ENCODE data around the gene SPATA21. TPM values are rescaled to one million over a fixed set of nuclear protein-coding genes. Genes with fewer than 3 reads are reported as not detected.

SPATA21 gene
- total RNA-seq, 1 donor from 2014 or later: not detected

DNA sequence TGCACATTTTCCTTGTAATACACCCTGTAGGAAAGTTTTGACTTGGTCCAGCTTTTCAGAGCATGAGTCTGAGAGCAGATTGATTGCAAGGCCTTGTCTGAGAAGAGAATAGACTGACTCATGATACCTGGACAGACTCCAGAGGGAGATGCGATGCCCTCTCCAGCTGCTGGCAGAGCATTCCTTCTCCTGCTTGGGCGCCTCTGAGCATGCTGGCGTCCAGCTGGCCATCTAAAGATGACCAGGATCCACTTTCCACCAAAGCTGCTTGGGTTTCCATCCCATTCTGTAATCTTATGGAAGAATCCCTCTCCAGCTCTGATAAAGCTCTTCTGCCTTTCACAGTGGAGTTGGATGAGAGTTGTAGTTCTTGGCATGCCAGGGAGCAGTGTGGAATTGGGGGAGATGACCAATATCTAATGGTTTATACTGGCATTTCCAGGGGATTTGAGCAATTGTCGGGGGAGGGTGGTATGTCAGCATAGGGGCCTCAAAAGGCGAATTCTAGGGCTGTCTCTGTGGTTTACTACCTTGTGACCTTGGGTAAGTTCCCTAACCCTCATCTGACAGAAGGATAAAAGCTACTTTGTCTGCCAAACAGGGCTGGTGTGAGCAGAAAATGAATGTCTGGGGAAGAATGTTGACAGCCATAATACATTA is 50.6 kb downstream of the SPATA21 start:
- Mint-ChIP-seq H3K27me3 (ENCODE audit: unreplicated experiment) (peaks cover 3% of the 10 kb centered on the region), H3K4me1 (ENCODE audit: unreplicated experiment) (peaks cover 42% of the 10 kb centered on the region), H3K27ac (ENCODE audit: unreplicated experiment) (no peak overlapping the region), H3K4me3 (ENCODE audit: unreplicated experiment) (peak overlapping the region; percentile 18), H3K36me3 (ENCODE audit: low read depth, unreplicated experiment) (peaks cover 8% of the 10 kb centered on the region), H3K9me3 (ENCODE audit: unreplicated experiment) (no peaks in the 10 kb centered on the region)
- no peak for DNase-seq (ENCODE audit: low spot score)
- TF ChIP-seq, protein P1, sequence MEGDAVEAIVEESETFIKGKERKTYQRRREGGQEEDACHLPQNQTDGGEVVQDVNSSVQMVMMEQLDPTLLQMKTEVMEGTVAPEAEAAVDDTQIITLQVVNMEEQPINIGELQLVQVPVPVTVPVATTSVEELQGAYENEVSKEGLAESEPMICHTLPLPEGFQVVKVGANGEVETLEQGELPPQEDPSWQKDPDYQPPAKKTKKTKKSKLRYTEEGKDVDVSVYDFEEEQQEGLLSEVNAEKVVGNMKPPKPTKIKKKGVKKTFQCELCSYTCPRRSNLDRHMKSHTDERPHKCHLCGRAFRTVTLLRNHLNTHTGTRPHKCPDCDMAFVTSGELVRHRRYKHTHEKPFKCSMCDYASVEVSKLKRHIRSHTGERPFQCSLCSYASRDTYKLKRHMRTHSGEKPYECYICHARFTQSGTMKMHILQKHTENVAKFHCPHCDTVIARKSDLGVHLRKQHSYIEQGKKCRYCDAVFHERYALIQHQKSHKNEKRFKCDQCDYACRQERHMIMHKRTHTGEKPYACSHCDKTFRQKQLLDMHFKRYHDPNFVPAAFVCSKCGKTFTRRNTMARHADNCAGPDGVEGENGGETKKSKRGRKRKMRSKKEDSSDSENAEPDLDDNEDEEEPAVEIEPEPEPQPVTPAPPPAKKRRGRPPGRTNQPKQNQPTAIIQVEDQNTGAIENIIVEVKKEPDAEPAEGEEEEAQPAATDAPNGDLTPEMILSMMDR (IDR thresholded peaks at IDR 0.05; ENCODE audit: unreplicated experiment): no peak

DNA sequence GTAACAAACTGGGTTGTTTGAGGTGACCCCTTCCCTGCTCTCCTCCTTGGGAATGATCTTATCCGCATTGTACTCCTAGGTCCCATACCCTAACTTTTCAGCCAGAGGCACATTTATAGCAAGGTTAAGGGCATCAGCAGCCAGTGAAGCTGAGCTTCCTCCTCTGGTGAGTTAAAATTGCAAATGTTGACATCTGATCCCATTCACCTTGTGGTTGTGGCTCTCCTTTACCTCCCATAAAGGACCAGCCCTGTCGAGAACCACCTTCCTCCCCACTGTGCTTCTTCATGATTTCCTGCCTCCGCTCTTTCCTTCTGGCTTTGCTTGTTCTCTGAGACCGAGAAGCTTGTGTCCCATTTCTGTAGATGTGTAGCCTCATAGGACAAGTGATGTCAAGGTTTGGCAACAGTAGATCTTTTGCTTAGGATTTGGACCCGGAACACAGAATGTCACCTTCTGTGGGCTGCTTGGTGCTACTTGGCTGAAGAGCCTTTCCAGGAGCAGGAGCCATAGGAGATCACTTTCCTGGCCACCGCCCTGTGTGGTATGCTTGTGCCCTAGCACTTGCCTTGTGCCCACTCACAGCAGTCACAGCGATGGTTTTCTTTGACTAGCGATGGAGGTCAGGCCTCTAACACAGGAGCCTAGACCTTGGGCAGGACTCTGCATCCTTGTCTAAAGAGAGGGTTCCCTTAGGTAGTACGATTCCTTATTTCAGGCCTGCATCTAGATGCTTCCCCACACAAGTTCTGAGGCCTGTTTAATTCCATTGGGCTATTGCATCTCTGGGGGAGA is 51.4 kb downstream of the SPATA21 start:
- H3K4me3 Mint-ChIP-seq (ENCODE audit: unreplicated experiment): no peak overlapping the region
- H3K27me3 Mint-ChIP-seq (ENCODE audit: unreplicated experiment): peaks cover 3% of the 10 kb centered on the region
- peaks cover 8% of the 10 kb centered on the region for H3K36me3 Mint-ChIP-seq (ENCODE audit: low read depth, unreplicated experiment)
- peaks cover 34% of the 10 kb centered on the region for H3K4me1 Mint-ChIP-seq (ENCODE audit: unreplicated experiment)
- DNase-seq (ENCODE audit: low spot score): no peak
- H3K27ac Mint-ChIP-seq (ENCODE audit: unreplicated experiment): no peak overlapping the region
- TF ChIP-seq, protein P1 (IDR thresholded peaks at IDR 0.05; ENCODE audit: unreplicated experiment): no peak
- H3K9me3 Mint-ChIP-seq (ENCODE audit: unreplicated experiment): no peaks in the 10 kb centered on the region

DNA sequence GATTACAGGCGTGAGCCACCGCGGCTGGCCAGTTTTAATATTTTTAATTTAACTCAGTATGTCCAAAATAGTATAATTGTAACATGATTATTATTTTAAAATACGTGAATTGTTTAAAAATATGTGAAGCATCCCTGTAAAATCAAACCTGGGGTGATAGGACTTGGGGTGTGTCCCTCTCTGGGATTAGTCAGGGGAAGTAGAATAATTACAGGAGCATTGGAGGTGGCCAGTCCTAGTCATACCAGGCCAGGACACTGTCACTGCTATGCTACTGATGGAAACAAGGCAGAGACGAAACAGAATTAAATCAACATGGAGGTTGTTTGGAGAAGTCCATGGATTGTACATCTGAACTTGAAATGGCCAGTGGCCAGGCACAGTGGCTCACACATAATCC is 53.3 kb downstream of the SPATA21 start:
- Mint-ChIP-seq H3K27me3 (ENCODE audit: unreplicated experiment) (peaks cover 3% of the 10 kb centered on the region), H3K9me3 (ENCODE audit: unreplicated experiment) (no peaks in the 10 kb centered on the region), H3K27ac (ENCODE audit: unreplicated experiment) (no peak overlapping the region), H3K36me3 (ENCODE audit: low read depth, unreplicated experiment) (peaks cover 8% of the 10 kb centered on the region), H3K4me1 (ENCODE audit: unreplicated experiment) (peaks cover 28% of the 10 kb centered on the region), H3K4me3 (ENCODE audit: unreplicated experiment) (peak overlapping the region; percentile 56)
- TF ChIP-seq, protein P1 (IDR thresholded peaks at IDR 0.05; ENCODE audit: unreplicated experiment): no peak
- DNase-seq (ENCODE audit: low spot score): no peak

DNA sequence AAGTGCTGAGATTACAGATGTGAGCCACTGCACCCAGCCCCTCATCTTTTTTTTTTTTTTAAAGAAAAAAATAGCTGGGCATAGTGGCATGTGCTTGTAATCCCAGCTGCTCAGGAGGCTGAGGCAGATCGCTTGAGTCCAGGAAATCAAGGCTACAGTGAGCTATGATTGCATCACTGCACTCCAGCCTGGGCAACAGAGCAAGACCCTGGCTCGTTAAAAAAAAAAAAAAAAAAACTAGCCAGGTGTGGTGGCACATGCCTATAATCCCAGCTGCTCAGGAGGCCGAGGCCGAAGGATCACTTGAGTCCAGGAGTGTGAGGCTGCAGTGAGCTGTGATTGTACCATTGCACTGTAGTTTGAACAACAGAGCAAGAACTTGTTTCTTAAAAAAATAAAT is 56.4 kb downstream of the SPATA21 start:
- Mint-ChIP-seq H3K36me3 (ENCODE audit: low read depth, unreplicated experiment) (peaks cover 7% of the 10 kb centered on the region), H3K4me1 (ENCODE audit: unreplicated experiment) (peaks cover 23% of the 10 kb centered on the region), H3K9me3 (ENCODE audit: unreplicated experiment) (no peaks in the 10 kb centered on the region), H3K27ac (ENCODE audit: unreplicated experiment) (no peak overlapping the region), H3K4me3 (ENCODE audit: unreplicated experiment) (no peak overlapping the region), H3K27me3 (ENCODE audit: unreplicated experiment) (peaks cover 5% of the 10 kb centered on the region)
- DNase-seq (ENCODE audit: low spot score): no peak
- TF ChIP-seq, protein P1 (IDR thresholded peaks at IDR 0.05; ENCODE audit: unreplicated experiment): no peak

DNA sequence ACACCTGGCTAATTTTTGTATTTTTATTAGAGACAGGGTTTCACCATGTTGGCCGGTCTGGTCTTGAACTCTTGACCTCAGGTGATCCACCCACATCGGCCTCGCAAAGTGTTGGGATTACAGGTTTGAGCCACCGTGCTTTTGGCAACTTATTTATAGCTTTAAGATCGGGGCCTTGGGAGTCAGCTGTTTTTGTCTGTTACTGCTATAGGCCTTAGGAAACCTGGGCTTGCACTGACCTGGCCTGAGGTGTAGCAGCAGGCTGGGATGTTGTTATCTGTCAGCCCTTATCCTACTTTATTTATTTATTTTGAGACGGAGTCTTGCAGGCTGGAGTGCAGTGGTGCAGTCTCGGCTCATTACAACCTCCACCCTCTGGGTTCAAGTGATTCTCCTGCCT is 58.8 kb downstream of the SPATA21 start:
- H3K36me3 Mint-ChIP-seq (ENCODE audit: low read depth, unreplicated experiment): peaks cover 3% of the 10 kb centered on the region
- H3K4me1 Mint-ChIP-seq (ENCODE audit: unreplicated experiment): peaks cover 13% of the 10 kb centered on the region
- H3K9me3 Mint-ChIP-seq (ENCODE audit: unreplicated experiment): no peaks in the 10 kb centered on the region
- no peak for DNase-seq (ENCODE audit: low spot score)
- H3K27ac Mint-ChIP-seq (ENCODE audit: unreplicated experiment): no peak overlapping the region
- H3K4me3 Mint-ChIP-seq (ENCODE audit: unreplicated experiment): no peak overlapping the region
- H3K27me3 Mint-ChIP-seq (ENCODE audit: unreplicated experiment): peaks cover 6% of the 10 kb centered on the region
- TF ChIP-seq, protein P1 (IDR thresholded peaks at IDR 0.05; ENCODE audit: unreplicated experiment): no peak

All from endothelial cell (in vitro differentiated cells).